Measurements from ENCODE around the gene NACAD. TPM values are rescaled to one million over a fixed set of nuclear protein-coding genes. Genes with fewer than 3 reads are reported as not detected.

Gene NACAD
- total RNA-seq, 2 donors from 2014 or later = 0.78 to 1.6 TPM

DNA sequence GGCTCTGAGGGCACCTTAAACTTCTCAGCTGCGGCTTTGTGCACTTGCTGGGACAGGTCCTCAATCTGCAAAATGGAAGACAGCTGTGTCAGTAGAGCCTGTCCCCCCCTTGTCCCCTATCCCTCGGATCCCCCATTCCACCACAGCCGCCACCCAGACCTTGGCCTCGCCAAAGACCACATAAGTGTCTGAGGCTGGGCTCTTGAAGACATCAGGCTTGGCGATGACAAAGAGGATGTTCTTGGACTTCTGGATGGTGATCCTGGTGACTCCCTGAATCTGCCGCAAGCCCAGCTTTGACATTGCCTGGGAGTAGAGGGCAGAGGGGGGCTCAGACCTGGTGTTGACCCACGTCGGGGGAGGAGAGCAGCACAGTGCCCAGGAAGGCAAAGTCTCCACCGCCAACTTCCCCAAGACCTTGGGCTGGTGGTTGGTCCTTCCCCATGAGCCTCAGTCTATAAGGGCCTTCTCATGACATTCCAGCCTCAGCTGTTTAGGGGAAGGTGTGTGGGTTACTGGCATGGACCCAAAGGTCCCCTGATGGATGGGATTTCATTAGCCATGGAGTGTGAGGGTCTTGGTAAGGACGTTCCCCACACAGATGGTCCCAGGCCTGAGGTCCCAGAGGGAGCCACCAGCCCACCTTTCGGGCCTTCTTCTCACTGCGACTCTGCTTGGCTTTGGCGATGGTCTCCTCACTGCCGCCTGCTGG lies 7.7 kb downstream of the NACAD start:
- 83 to 84% methylated on average over 4 to 14 of the region's 14 CpGs for WGBS, 2 donors
- DNase-seq (no peak), ATAC-seq (no peak)
- Histone ChIP-seq H3K27me3 (no peaks in the 10 kb centered on the region), H3K36me3 (replicated peaks in 1 of 2; ENCODE audit: insufficient read depth in 1 of 2, low read depth in 2 of 2) (peaks cover 0 to under 1% of the 10 kb centered on the region in 2 donors), H3K4me3 (no peak overlapping the region), H3K9me3 (no peaks in the 10 kb centered on the region), H3K27ac (no peak overlapping the region), H3K4me1 (no peaks in the 10 kb centered on the region)
- no peak for TF ChIP-seq POLR2A (IDR thresholded peaks at IDR 0.05)
- TF ChIP-seq, protein P1, sequence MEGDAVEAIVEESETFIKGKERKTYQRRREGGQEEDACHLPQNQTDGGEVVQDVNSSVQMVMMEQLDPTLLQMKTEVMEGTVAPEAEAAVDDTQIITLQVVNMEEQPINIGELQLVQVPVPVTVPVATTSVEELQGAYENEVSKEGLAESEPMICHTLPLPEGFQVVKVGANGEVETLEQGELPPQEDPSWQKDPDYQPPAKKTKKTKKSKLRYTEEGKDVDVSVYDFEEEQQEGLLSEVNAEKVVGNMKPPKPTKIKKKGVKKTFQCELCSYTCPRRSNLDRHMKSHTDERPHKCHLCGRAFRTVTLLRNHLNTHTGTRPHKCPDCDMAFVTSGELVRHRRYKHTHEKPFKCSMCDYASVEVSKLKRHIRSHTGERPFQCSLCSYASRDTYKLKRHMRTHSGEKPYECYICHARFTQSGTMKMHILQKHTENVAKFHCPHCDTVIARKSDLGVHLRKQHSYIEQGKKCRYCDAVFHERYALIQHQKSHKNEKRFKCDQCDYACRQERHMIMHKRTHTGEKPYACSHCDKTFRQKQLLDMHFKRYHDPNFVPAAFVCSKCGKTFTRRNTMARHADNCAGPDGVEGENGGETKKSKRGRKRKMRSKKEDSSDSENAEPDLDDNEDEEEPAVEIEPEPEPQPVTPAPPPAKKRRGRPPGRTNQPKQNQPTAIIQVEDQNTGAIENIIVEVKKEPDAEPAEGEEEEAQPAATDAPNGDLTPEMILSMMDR (IDR thresholded peaks at IDR 0.05) = no peak
- intact Hi-C loops (cut with DNase I) = no loop called here

DNA sequence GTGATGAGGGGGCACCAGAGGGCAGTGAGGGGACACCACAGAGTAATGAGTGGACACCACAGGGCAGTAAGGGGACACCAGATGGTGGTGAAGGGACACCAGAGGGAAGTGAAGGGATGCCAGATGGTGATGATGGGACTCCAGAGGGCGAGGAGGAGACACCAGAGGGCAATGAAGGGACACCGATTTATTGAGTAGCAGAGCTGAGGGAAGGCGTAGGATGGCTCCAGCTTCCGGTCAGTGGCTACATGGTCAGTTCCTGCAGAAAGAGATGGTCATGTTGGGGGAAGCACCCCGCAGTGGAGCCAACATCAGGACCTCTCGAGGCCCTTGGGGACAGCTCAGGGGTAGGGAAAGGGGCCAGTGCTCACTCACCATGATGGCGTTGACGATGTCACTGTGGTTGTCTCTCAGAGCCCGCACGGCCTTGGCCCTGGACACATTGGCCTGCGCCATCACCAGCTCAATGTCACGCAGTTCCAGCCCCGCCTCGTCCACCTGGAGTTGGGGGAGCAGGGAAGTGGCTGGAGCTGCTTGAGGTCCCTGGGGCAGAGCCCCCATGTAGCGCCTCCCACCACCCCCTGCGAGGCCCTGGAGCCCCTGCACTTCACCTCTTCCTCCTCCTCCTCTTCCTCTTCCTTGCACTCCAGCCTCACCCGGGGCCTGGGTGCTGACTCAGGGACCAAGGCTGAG lies 8.4 kb downstream of the NACAD start:
- Histone ChIP-seq H3K27ac (no peak overlapping the region), H3K27me3 (no peaks in the 10 kb centered on the region), H3K4me1 (no peaks in the 10 kb centered on the region), H3K4me3 (no peak overlapping the region), H3K36me3 (replicated peaks in 1 of 2; ENCODE audit: insufficient read depth in 1 of 2, low read depth in 2 of 2) (peaks cover 0 to 5% of the 10 kb centered on the region in 2 donors), H3K9me3 (no peaks in the 10 kb centered on the region)
- no peak for TF ChIP-seq POLR2A (IDR thresholded peaks at IDR 0.05)
- TF ChIP-seq, protein P1 (IDR thresholded peaks at IDR 0.05) = no peak
- no peak for ATAC-seq
- WGBS, 2 donors = 85 to 87% methylated on average over 8 to 17 of the region's 17 CpGs
- DNase-seq = no peak
- intact Hi-C loops (cut with DNase I) = no loop called here

DNA sequence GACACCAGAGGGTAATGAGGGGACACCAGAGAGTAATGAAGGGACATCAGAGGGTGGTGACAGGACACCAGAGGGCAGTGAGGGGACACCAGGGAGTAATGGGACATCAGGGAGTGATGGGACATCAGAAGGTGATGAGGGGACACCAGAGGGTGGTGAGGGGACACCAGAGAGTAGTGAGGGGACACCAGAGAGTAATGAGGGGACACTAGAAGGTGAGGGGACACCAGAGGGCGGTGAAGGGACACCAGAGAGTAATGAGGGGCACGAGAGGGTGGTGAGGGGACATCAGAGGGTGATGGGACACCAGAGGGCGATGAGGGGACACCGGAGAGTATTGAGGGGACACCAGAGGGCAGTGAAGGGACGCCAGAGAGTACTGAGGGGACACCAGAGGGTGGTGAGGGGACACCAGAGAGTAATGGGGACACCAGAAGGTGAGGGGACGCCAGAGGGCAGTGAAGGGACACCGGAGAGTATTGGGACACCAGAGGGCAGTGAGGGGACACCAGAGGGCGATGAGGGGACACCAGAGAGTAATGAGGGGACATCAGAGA lies 10.6 kb downstream of the NACAD start:
- ATAC-seq = no peak

DNA sequence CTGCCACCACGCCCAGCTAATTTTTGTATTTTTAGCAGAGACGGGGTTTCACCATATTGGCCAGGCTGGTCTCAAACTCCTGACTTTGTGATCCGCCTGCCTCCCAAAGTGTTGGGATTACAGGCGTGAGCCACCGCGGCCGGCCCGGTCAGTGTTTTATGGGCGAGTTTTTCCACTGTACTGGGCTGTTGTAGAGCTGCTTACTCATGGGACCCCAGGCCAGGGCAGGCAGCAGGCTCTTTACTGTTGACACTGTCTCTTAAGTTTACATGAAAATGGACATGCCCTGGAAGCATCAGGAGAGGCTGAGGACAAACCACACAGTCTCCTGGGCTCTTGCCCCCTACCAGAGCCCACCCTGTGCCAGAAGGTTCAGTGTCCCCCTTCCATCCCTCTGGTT lies 11.2 kb downstream of the NACAD start:
- no peak overlapping the region for H3K27ac ChIP-seq
- intact Hi-C loops (cut with DNase I) = no loop called here
- H3K4me1 ChIP-seq = no peaks in the 10 kb centered on the region
- peaks cover 0 to 15% of the 10 kb centered on the region in 2 donors for H3K36me3 ChIP-seq (replicated peaks in 1 of 2; ENCODE audit: insufficient read depth in 1 of 2, low read depth in 2 of 2)
- H3K9me3 ChIP-seq = no peaks in the 10 kb centered on the region
- H3K27me3 ChIP-seq = no peaks in the 10 kb centered on the region
- no peak for TF ChIP-seq POLR2A (IDR thresholded peaks at IDR 0.05)
- TF ChIP-seq, protein P1 (IDR thresholded peaks at IDR 0.05) = no peak
- WGBS, 2 donors = 83 to 87% methylated on average over 8 to 9 of the region's 9 CpGs
- no peak overlapping the region for H3K4me3 ChIP-seq
- ATAC-seq (no peak), DNase-seq (no peak)

More for the DNA sequence above, 10.6 kb downstream of the NACAD start:
- no peak for TF ChIP-seq POLR2A (IDR thresholded peaks at IDR 0.05)
- TF ChIP-seq, protein P1 (IDR thresholded peaks at IDR 0.05) = peak in 1 of 7 experiments; percentile 10
- WGBS, 2 donors = 56 to 67% methylated on average over 8 of the region's 8 CpGs
- no peak for DNase-seq
- intact Hi-C loops (cut with DNase I) = no loop called here
- no peaks in the 10 kb centered on the region for H3K9me3 ChIP-seq
- H3K27me3 ChIP-seq = no peaks in the 10 kb centered on the region
- H3K4me1 ChIP-seq = no peaks in the 10 kb centered on the region
- no peak overlapping the region for H3K27ac ChIP-seq
- no peak overlapping the region for H3K4me3 ChIP-seq
- H3K36me3 ChIP-seq (replicated peaks in 1 of 2; ENCODE audit: insufficient read depth in 1 of 2, low read depth in 2 of 2) = peaks cover 0 to 10% of the 10 kb centered on the region in 2 donors
